ENCODE measurements around the gene RHOV.
"Not testable (repeated sequence)": the region's sequence is repeated elsewhere in the genome, so short reads cannot be mapped to it uniquely, and the experiment has no call there.

RHOV gene

DNA sequence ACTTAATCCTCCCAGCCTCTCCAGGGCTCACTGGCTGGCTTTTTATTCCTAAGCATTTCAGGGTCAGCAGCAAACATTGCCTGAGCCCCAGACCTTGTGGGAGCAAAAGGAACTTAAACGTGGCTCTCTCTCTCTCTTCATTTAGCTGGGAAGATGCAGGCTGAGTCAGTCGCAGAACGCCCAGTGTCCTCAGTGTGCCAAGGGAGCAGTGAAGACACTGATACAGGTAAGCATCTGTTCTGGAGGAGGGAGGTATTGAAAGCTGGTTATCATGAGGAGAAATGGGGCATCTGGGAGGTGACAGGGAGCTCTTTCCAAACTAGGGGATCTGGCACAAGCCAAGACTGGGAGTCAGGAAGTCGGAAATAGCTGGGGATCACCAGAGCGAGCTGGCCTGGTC lies 4.3 kb downstream of the RHOV start:
- Histone ChIP-seq H3K36me3 (ENCODE audit: control insufficient read depth, low read length) (no peaks in the 10 kb centered on the region), H3K27ac (ENCODE audit: low read depth, low read length) (no peak overlapping the region), H3K9me2 (replicated peaks; ENCODE audit: control insufficient read depth, low read length) (no peaks in the 10 kb centered on the region), H3K27me3 (ENCODE audit: control insufficient read depth, low read length) (no peaks in the 10 kb centered on the region), H3K4me2 (ENCODE audit: low read length) (no peak overlapping the region), H3K4me3 (ENCODE audit: low read length) (no peak overlapping the region), H3K9me3 (ENCODE audit: control insufficient read depth, insufficient read depth, low read length) (no peaks in the 10 kb centered on the region), H3K4me1 (ENCODE audit: control insufficient read depth, low read length) (peaks cover 19% of the 10 kb centered on the region), H4K20me1 (ENCODE audit: control insufficient read depth, insufficient read depth, low read depth, low read length) (no peaks in the 10 kb centered on the region), H3K79me2 (ENCODE audit: control insufficient read depth, low read length) (no peaks in the 10 kb centered on the region), H3F3A (ENCODE audit: control insufficient read depth, insufficient read depth) (no peaks in the 10 kb centered on the region)
- TF ChIP-seq, protein P1, sequence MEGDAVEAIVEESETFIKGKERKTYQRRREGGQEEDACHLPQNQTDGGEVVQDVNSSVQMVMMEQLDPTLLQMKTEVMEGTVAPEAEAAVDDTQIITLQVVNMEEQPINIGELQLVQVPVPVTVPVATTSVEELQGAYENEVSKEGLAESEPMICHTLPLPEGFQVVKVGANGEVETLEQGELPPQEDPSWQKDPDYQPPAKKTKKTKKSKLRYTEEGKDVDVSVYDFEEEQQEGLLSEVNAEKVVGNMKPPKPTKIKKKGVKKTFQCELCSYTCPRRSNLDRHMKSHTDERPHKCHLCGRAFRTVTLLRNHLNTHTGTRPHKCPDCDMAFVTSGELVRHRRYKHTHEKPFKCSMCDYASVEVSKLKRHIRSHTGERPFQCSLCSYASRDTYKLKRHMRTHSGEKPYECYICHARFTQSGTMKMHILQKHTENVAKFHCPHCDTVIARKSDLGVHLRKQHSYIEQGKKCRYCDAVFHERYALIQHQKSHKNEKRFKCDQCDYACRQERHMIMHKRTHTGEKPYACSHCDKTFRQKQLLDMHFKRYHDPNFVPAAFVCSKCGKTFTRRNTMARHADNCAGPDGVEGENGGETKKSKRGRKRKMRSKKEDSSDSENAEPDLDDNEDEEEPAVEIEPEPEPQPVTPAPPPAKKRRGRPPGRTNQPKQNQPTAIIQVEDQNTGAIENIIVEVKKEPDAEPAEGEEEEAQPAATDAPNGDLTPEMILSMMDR (IDR thresholded peaks at IDR 0.05; ENCODE audit: low read depth, low read length, poor library complexity, severe bottlenecking) = no peak
- TF ChIP-seq EZH2phosphoT487 (IDR thresholded peaks at IDR 0.05; ENCODE audit: borderline replicate concordance, low read length) = no peak

DNA sequence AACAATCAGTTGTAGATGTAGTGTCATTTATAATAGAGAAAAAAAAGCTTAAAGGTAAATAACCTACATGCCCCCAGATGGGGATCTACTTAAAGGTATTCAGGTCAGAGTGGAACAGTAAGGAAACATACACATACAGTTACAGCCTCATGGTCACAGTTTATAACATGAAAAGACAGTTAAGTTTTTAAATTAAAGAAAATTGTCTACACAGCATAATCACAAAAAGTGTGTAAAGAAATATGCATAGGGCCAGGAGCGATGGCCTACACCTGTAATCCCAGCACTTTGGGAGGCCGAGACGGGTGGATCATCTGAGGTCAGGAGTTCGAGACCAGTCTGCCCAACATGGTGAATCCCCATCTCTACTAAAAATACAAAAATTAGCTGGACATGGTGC lies 6.8 kb downstream of the RHOV start:
- no peaks in the 10 kb centered on the region for H3K9me3 ChIP-seq (ENCODE audit: control insufficient read depth, insufficient read depth, low read length)
- H3K4me1 ChIP-seq (ENCODE audit: control insufficient read depth, low read length) = peaks cover 3% of the 10 kb centered on the region; the same call in 1 of the 2 replicates
- H3K27ac ChIP-seq (ENCODE audit: low read depth, low read length) = no peak overlapping the region
- no peaks in the 10 kb centered on the region for H3K79me2 ChIP-seq (ENCODE audit: control insufficient read depth, low read length)
- no peaks in the 10 kb centered on the region for H4K20me1 ChIP-seq (ENCODE audit: control insufficient read depth, insufficient read depth, low read depth, low read length)
- no peaks in the 10 kb centered on the region for H3K9me2 ChIP-seq (replicated peaks; ENCODE audit: control insufficient read depth, low read length)
- TF ChIP-seq, protein P1 (IDR thresholded peaks at IDR 0.05; ENCODE audit: low read depth, low read length, poor library complexity, severe bottlenecking) = no peak
- TF ChIP-seq EZH2phosphoT487 (IDR thresholded peaks at IDR 0.05; ENCODE audit: borderline replicate concordance, low read length) = no peak
- no peaks in the 10 kb centered on the region for H3F3A ChIP-seq (ENCODE audit: control insufficient read depth, insufficient read depth)
- H3K4me2 ChIP-seq (ENCODE audit: low read length) = no peak overlapping the region
- H3K4me3 ChIP-seq (ENCODE audit: low read length) = no peak overlapping the region
- no peaks in the 10 kb centered on the region for H3K36me3 ChIP-seq (ENCODE audit: control insufficient read depth, low read length)
- no peaks in the 10 kb centered on the region for H3K27me3 ChIP-seq (ENCODE audit: control insufficient read depth, low read length)

DNA sequence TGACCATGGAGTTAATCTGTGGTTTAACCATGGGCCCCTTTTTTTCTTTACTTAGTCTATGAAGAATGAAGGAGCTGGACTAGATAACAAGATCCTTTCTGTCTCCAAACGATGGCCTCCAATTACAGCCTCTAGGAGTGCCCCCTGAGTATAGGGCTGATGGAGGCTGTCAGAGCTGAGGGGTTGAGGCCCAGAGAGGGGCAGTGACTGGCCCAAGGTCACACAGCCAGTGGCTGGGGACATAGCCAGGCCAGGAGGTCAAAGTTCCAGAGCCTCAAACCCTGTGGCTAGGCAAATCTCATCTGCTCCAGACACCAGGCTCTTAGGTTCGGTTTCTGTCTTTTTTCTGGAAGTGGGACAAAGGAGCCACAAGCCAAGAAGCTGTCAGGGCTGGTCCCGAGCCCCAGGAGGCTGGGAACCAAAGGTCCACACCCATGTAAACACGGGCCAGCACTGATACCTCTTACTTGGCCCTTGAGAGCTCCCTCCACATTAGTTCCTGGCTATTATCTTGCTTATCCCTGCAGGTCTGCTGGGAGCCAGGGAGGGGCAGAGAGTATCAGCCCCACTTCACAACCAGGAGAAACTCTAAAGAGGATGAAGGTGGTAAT lies 10.3 kb downstream of the RHOV start:
- Histone ChIP-seq H3K79me2 (ENCODE audit: control insufficient read depth, low read length) (no peaks in the 10 kb centered on the region), H3F3A (ENCODE audit: control insufficient read depth, insufficient read depth) (no peaks in the 10 kb centered on the region; the same call in 1 of the 2 replicates), H3K9me3 (ENCODE audit: control insufficient read depth, insufficient read depth, low read length) (no peaks in the 10 kb centered on the region), H3K4me1 (ENCODE audit: control insufficient read depth, low read length) (no peaks in the 10 kb centered on the region; the same call in 1 of the 2 replicates), H3K36me3 (ENCODE audit: control insufficient read depth, low read length) (no peaks in the 10 kb centered on the region), H3K4me3 (ENCODE audit: low read length) (no peak overlapping the region), H3K4me2 (ENCODE audit: low read length) (no peak overlapping the region), H3K9me2 (replicated peaks; ENCODE audit: control insufficient read depth, low read length) (no peaks in the 10 kb centered on the region), H3K27ac (ENCODE audit: low read depth, low read length) (no peak overlapping the region), H4K20me1 (ENCODE audit: control insufficient read depth, insufficient read depth, low read depth, low read length) (no peaks in the 10 kb centered on the region), H3K27me3 (ENCODE audit: control insufficient read depth, low read length) (no peaks in the 10 kb centered on the region)
- TF ChIP-seq, protein P1 (IDR thresholded peaks at IDR 0.05; ENCODE audit: low read depth, low read length, poor library complexity, severe bottlenecking) = no peak
- TF ChIP-seq EZH2phosphoT487 (IDR thresholded peaks at IDR 0.05; ENCODE audit: borderline replicate concordance, low read length) = no peak

DNA sequence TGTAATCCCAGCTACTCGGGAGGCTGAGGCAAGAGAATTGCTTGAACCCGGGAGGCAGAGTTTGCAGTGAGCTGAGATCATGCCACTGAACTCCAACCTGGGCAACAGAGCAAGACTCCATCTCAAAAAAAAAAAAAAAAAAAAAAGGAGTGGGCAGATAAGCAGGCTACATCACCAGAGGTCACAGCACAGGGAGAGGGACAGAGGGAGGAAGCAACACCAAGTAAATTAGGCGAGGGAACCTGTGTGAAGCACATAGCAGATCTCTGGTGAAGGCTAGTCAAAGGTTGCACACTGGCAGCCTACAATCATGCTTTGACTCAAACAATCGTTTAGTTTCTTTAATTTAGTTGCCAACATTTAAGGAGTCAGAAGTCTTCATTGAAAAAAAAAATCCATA lies 12.9 kb downstream of the RHOV start:
- not testable (repeated sequence) for H3K27ac ChIP-seq (ENCODE audit: low read depth, low read length); H3F3A ChIP-seq (ENCODE audit: control insufficient read depth, insufficient read depth); H3K36me3 ChIP-seq (ENCODE audit: control insufficient read depth, low read length); H3K9me2 ChIP-seq (replicated peaks; ENCODE audit: control insufficient read depth, low read length); H3K4me1 ChIP-seq (ENCODE audit: control insufficient read depth, low read length); H3K4me3 ChIP-seq (ENCODE audit: low read length); H3K79me2 ChIP-seq (ENCODE audit: control insufficient read depth, low read length); H3K27me3 ChIP-seq (ENCODE audit: control insufficient read depth, low read length); H4K20me1 ChIP-seq (ENCODE audit: control insufficient read depth, insufficient read depth, low read depth, low read length); H3K4me2 ChIP-seq (ENCODE audit: low read length); H3K9me3 ChIP-seq (ENCODE audit: control insufficient read depth, insufficient read depth, low read length)
